Activated CD4-positive, alpha-beta memory T cell treated with anti-CD3 and anti-CD28 coated beads, Interleukin-2, amount 10 ng/mL, durations not matched to agents 7 days and 5 days (primary cell): ENCODE measurements around the gene TRAPPC12. TPM values are rescaled to one million over a fixed set of nuclear protein-coding genes. Genes with fewer than 3 reads are reported as not detected.

Experiments
- CTCF ChIA-PET: fragments of 350-600 bp; sonication (Branson Sonifier 250); formaldehyde crosslinking; loops from one replicate; lab custom pipeline; 2021; ENCODE audit warnings: antibody characterized with exemption, inconsistent platforms; lab: Charles Lee
- POLR2A ChIA-PET: fragments of 350-600 bp; sonication (Branson Sonifier 250); formaldehyde crosslinking; loops from one replicate; lab custom pipeline; 2021; ENCODE audit warnings: antibody characterized with exemption; lab: Charles Lee
- DNase-seq: peaks from one replicate; pipeline ENCODE4 v3.0.0-alpha.2; 2020
- H3K27ac Mint-ChIP-seq: one replicate; pipeline ENCODE4 v1.8.0; 2021; ENCODE audit warnings: mild to moderate bottlenecking, mixed read lengths
- H3K27me3 Mint-ChIP-seq: one replicate; pipeline ENCODE4 v1.8.0; 2021; ENCODE audit warnings: mixed read lengths
- H3K36me3 Mint-ChIP-seq: one replicate; pipeline ENCODE4 v1.8.0; 2021; ENCODE audit warnings: low read depth, mixed read lengths
- H3K4me1 Mint-ChIP-seq: one replicate; pipeline ENCODE4 v1.8.0; 2021; ENCODE audit warnings: mixed read lengths
- H3K4me3 Mint-ChIP-seq: one replicate; pipeline ENCODE4 v1.8.0; 2021; ENCODE audit warnings: mild to moderate bottlenecking, mixed read lengths
- H3K9me3 Mint-ChIP-seq: one replicate; pipeline ENCODE4 v1.8.0; 2021; ENCODE audit warnings: mixed read lengths
- total RNA-seq, 2 experiments: library from RNA; stranded (reverse); gene quantifications; one replicate each; pipeline ENCODE4 v1.2.3, GENCODE V29; 2021

The TRAPPC12 gene
- total RNA-seq, 2 experiments from 2014 or later: 74.5 to 75.6 TPM

GRCh38 chr2:3465328-3465727 lies 85.8 kb downstream of the TRAPPC12 start:
- H3K9me3 Mint-ChIP-seq: no peaks in the 10 kb centered on the region
- no peaks in the 10 kb centered on the region for H3K27me3 Mint-ChIP-seq
- ChIA-PET POLR2A (no interaction called here), CTCF (no interaction called here)
- H3K4me3 Mint-ChIP-seq: no peak overlapping the region
- DNase-seq: no peak
- peaks cover 19% of the 10 kb centered on the region for H3K36me3 Mint-ChIP-seq
- peaks cover 5% of the 10 kb centered on the region for H3K4me1 Mint-ChIP-seq
- H3K27ac Mint-ChIP-seq: no peak overlapping the region

- no peaks in the 10 kb centered on the region for H3K9me3 Mint-ChIP-seq
- H3K27me3 Mint-ChIP-seq: no peaks in the 10 kb centered on the region
- DNase-seq: no peak
- H3K27ac Mint-ChIP-seq: no peak overlapping the region
- POLR2A ChIA-PET: no interaction called here
- CTCF ChIA-PET: no interaction called here
- peaks cover 5% of the 10 kb centered on the region for H3K4me1 Mint-ChIP-seq
- peaks cover 21% of the 10 kb centered on the region for H3K36me3 Mint-ChIP-seq
- no peak overlapping the region for H3K4me3 Mint-ChIP-seq
These were observed 86.5 kb downstream of the TRAPPC12 start for GRCh38 chr2:3465844-3466481.

GRCh38 chr2:3466482-3466863 lies 87.0 kb downstream of the TRAPPC12 start:
- ChIA-PET POLR2A (no interaction called here), CTCF (no interaction called here)
- Mint-ChIP-seq H3K27me3 (no peaks in the 10 kb centered on the region), H3K27ac (no peak overlapping the region), H3K4me1 (peaks cover 5% of the 10 kb centered on the region), H3K4me3 (no peak overlapping the region), H3K36me3 (peaks cover 21% of the 10 kb centered on the region), H3K9me3 (no peaks in the 10 kb centered on the region)
- DNase-seq: no peak

GRCh38 chr2:3466966-3467365 lies 87.5 kb downstream of the TRAPPC12 start:
- Mint-ChIP-seq H3K4me1 (peaks cover 3% of the 10 kb centered on the region), H3K4me3 (no peak overlapping the region), H3K27ac (no peak overlapping the region), H3K27me3 (no peaks in the 10 kb centered on the region), H3K36me3 (peaks cover 21% of the 10 kb centered on the region), H3K9me3 (no peaks in the 10 kb centered on the region)
- no peak for DNase-seq
- CTCF ChIA-PET: no interaction called here
- POLR2A ChIA-PET: no interaction called here

- ChIA-PET POLR2A (no interaction called here), CTCF (no interaction called here)
- no peak overlapping the region for H3K27ac Mint-ChIP-seq
- H3K27me3 Mint-ChIP-seq: no peaks in the 10 kb centered on the region
- no peaks in the 10 kb centered on the region for H3K4me1 Mint-ChIP-seq
- H3K9me3 Mint-ChIP-seq: no peaks in the 10 kb centered on the region
- H3K4me3 Mint-ChIP-seq: no peak overlapping the region
- H3K36me3 Mint-ChIP-seq: peaks cover 21% of the 10 kb centered on the region
- DNase-seq: no peak
These were observed 88.2 kb downstream of the TRAPPC12 start for GRCh38 chr2:3467654-3468053.

GRCh38 chr2:3468296-3468988 lies 88.9 kb downstream of the TRAPPC12 start:
- Mint-ChIP-seq H3K9me3 (no peaks in the 10 kb centered on the region), H3K27ac (no peak overlapping the region), H3K4me1 (no peaks in the 10 kb centered on the region), H3K27me3 (no peaks in the 10 kb centered on the region), H3K4me3 (no peak overlapping the region), H3K36me3 (peaks cover 21% of the 10 kb centered on the region)
- no peak for DNase-seq
- ChIA-PET POLR2A (no interaction called here), CTCF (no interaction called here)

- DNase-seq: no peak
- Mint-ChIP-seq H3K36me3 (peaks cover 17% of the 10 kb centered on the region), H3K27me3 (no peaks in the 10 kb centered on the region), H3K4me3 (no peak overlapping the region), H3K27ac (no peak overlapping the region), H3K4me1 (no peaks in the 10 kb centered on the region), H3K9me3 (no peaks in the 10 kb centered on the region)
- ChIA-PET POLR2A (no interaction called here), CTCF (interaction anchor here (1.3 kb wide), 1 partner anchor 18 kb away, joined by 3 read pairs; no protein-coding TSS in a partner anchor)
These were observed 90.0 kb downstream of the TRAPPC12 start for GRCh38 chr2:3469486-3469885.

- no peaks in the 10 kb centered on the region for H3K4me1 Mint-ChIP-seq
- no peak overlapping the region for H3K27ac Mint-ChIP-seq
- peaks cover 17% of the 10 kb centered on the region for H3K36me3 Mint-ChIP-seq
- no peak overlapping the region for H3K4me3 Mint-ChIP-seq
- DNase-seq: no peak
- CTCF ChIA-PET: interaction anchor here (1.3 to 1.4 kb wide), 2 partner anchors 8 to 18 kb away, joined by 3 to 5 read pairs; no protein-coding TSS in a partner anchor
- no peaks in the 10 kb centered on the region for H3K27me3 Mint-ChIP-seq
- POLR2A ChIA-PET: no interaction called here
- no peaks in the 10 kb centered on the region for H3K9me3 Mint-ChIP-seq
These were observed 90.7 kb downstream of the TRAPPC12 start for GRCh38 chr2:3470166-3470651.

- ChIA-PET CTCF (interaction anchor here (1.3 to 1.4 kb wide), 2 partner anchors 9 to 19 kb away, joined by 3 to 5 read pairs; no protein-coding TSS in a partner anchor), POLR2A (no interaction called here)
- Mint-ChIP-seq H3K9me3 (no peaks in the 10 kb centered on the region), H3K4me3 (no peak overlapping the region), H3K4me1 (no peaks in the 10 kb centered on the region), H3K36me3 (peaks cover 17% of the 10 kb centered on the region), H3K27ac (no peak overlapping the region), H3K27me3 (no peaks in the 10 kb centered on the region)
- DNase-seq: no peak
These were observed 91.6 kb downstream of the TRAPPC12 start for GRCh38 chr2:3470856-3471737.

- peaks cover 17% of the 10 kb centered on the region for H3K36me3 Mint-ChIP-seq
- H3K4me1 Mint-ChIP-seq: no peaks in the 10 kb centered on the region
- no peak for DNase-seq
- H3K27ac Mint-ChIP-seq: no peak overlapping the region
- H3K4me3 Mint-ChIP-seq: no peak overlapping the region
- no peaks in the 10 kb centered on the region for H3K9me3 Mint-ChIP-seq
- no peaks in the 10 kb centered on the region for H3K27me3 Mint-ChIP-seq
- CTCF ChIA-PET: no interaction called here
- POLR2A ChIA-PET: no interaction called here
These were observed 92.8 kb downstream of the TRAPPC12 start for GRCh38 chr2:3472296-3472695.

- ChIA-PET POLR2A (no interaction called here), CTCF (no interaction called here)
- Mint-ChIP-seq H3K9me3 (no peaks in the 10 kb centered on the region), H3K27me3 (no peaks in the 10 kb centered on the region), H3K27ac (no peak overlapping the region), H3K4me3 (no peak overlapping the region), H3K36me3 (peaks cover 15% of the 10 kb centered on the region), H3K4me1 (no peaks in the 10 kb centered on the region)
- no peak for DNase-seq
These were observed 93.5 kb downstream of the TRAPPC12 start for GRCh38 chr2:3472966-3473365.

- Mint-ChIP-seq H3K4me1 (no peaks in the 10 kb centered on the region), H3K4me3 (no peak overlapping the region), H3K36me3 (peaks cover 15% of the 10 kb centered on the region), H3K9me3 (no peaks in the 10 kb centered on the region), H3K27me3 (no peaks in the 10 kb centered on the region), H3K27ac (no peak overlapping the region)
- ChIA-PET POLR2A (no interaction called here), CTCF (no interaction called here)
- no peak for DNase-seq
These were observed 96.3 kb downstream of the TRAPPC12 start for GRCh38 chr2:3475771-3476170.
